Left ventricle myocardium superior (tissue), 1 donor: Measurements from ENCODE around the gene DHX16. TPM values are rescaled to one million over a fixed set of nuclear protein-coding genes. Genes with fewer than 3 reads are reported as not detected.

Source experiments
- ATAC-seq: fragments of 200-7000 bp; cut with Tn5 transposase; one replicate; pipeline ENCODE4 v1.9.1; 2020; ENCODE audit warnings: mild to moderate bottlenecking, moderate library complexity
- DNase-seq: peaks from one replicate; pipeline ENCODE4 v3.0.0-alpha.2; 2020
- intact Hi-C: fragments of 100-400 bp; cut with micrococcal nuclease; formaldehyde crosslinking; loops from one replicate; pipeline ENCODE4 v1.11.0; 2022
- total RNA-seq: library from RNA; stranded (reverse); fragmentation: NEBNext Ultra II Directional; extraction: Animal tissue kit (Norgen Biotek cat#: 25700); gene quantifications from one replicate; pipeline ENCODE4 v1.2.1, GENCODE V29; 2021
- donor health status: DM: no; HTN: yes; CAD: no; lungs with severe emphysema.

The DHX16 gene
- total RNA-seq, 1 donor from 2014 or later = 20.2 TPM

- intact Hi-C loops = no loop called here
- ATAC-seq = no peak
- peak; percentile 8 for DNase-seq
Measured at GRCh38 chr6:30703011-30703410, 30.2 kb upstream of the DHX16 start.

- ATAC-seq (peak; percentile 82), DNase-seq (no peak)
- intact Hi-C loops = no loop called here
Measured at GRCh38 chr6:30700340-30700739, 27.5 kb upstream of the DHX16 start.

GRCh38 chr6:30696432-30696831 lies 23.6 kb upstream of the DHX16 start:
- DNase-seq = no peak
- intact Hi-C loops = no loop called here
- ATAC-seq = no peak

- intact Hi-C loops = no loop called here
- DNase-seq (no peak), ATAC-seq (no peak)
Measured at GRCh38 chr6:30691208-30691847, 18.5 kb upstream of the DHX16 start.

- peak; percentile 95 for DNase-seq
- intact Hi-C loops = no loop called here
- peak; percentile 67 for ATAC-seq
Measured at GRCh38 chr6:30690403-30691207, 17.8 kb upstream of the DHX16 start, which contains the start of gene NRM. TSS of gene NRM (minus strand) at chr6:30690984. CDS start at chr6:30690974, 10 bp downstream.

GRCh38 chr6:30689985-30690384 lies 17.2 kb upstream of the DHX16 start:
- no peak for ATAC-seq
- no peak for DNase-seq
- intact Hi-C loops = no loop called here

- no peak for ATAC-seq
- intact Hi-C loops = no loop called here
- no peak for DNase-seq
Measured at GRCh38 chr6:30689022-30689865, 16.4 kb upstream of the DHX16 start.

- DNase-seq (no peak), ATAC-seq (no peak)
- intact Hi-C loops = no loop called here
Measured at GRCh38 chr6:30688569-30688968, 15.8 kb upstream of the DHX16 start.

- DNase-seq (peak; percentile 66), ATAC-seq (no peak)
- intact Hi-C loops = no loop called here
Measured at GRCh38 chr6:30687659-30688431, 15.0 kb upstream of the DHX16 start.

GRCh38 chr6:30686908-30687658 lies 14.3 kb upstream of the DHX16 start:
- ATAC-seq (peak; percentile 79), DNase-seq (peak; percentile 97)
- intact Hi-C loops = no loop called here

GRCh38 chr6:30686009-30686907 lies 13.5 kb upstream of the DHX16 start, which contains the start of gene PPP1R18:
TSS of gene PPP1R18 (minus strand) at chr6:30686645. CDS start at chr6:30686018, 627 bp downstream.
- ATAC-seq (peak; percentile 69), DNase-seq (peak; percentile 90)
- intact Hi-C loops = no loop called here

- intact Hi-C loops = no loop called here
- DNase-seq = peak; percentile 50
- no peak for ATAC-seq
Measured at GRCh38 chr6:30685157-30686008, 12.6 kb upstream of the DHX16 start.

- intact Hi-C loops = no loop called here
Measured at GRCh38 chr6:30684386-30685156, 11.8 kb upstream of the DHX16 start.

GRCh38 chr6:30683980-30684338 lies 11.2 kb upstream of the DHX16 start:
- no peak for ATAC-seq
- intact Hi-C loops = no loop called here
- no peak for DNase-seq

More at GRCh38 chr6:30684386-30685156, 11.8 kb upstream of the DHX16 start:
- DNase-seq (peak; percentile 72), ATAC-seq (no peak)

- ATAC-seq = no peak
- DNase-seq = no peak
Measured at GRCh38 chr6:30683183-30683979, 10.6 kb upstream of the DHX16 start.

More at GRCh38 chr6:30683183-30683979, 10.6 kb upstream of the DHX16 start:
- intact Hi-C loops = no loop called here
